HEK293 (cell line): ENCODE data around the gene ARHGAP24.

Experiments
- CTCF ChIP-seq: fragments of 450-650 bp; formaldehyde crosslinking; IDR thresholded peaks from 2 replicates; pipeline ENCODE4 v1.5.1; 2016; ENCODE audit warnings: missing biosample characterization, missing genetic modification characterization
- GLI4 ChIP-seq: fragments of 450-650 bp; formaldehyde crosslinking; IDR thresholded peaks from 2 replicates; pipeline ENCODE4 v1.5.1; 2016; ENCODE audit warnings: missing biosample characterization, missing genetic modification characterization
- ZNF146 ChIP-seq: fragments of 450-650 bp; formaldehyde crosslinking; IDR thresholded peaks from 2 replicates; pipeline ENCODE4 v1.5.1; 2016; ENCODE audit warnings: missing biosample characterization, missing genetic modification characterization
- ZNF155 ChIP-seq: fragments of 450-650 bp; formaldehyde crosslinking; IDR thresholded peaks from 2 replicates; pipeline ENCODE4 v1.5.1; 2016; ENCODE audit warnings: missing biosample characterization, missing genetic modification characterization
- ZNF362 ChIP-seq: fragments of 450-650 bp; formaldehyde crosslinking; IDR thresholded peaks from 2 replicates; pipeline ENCODE4 v1.5.1; 2016; ENCODE audit warnings: missing biosample characterization, missing genetic modification characterization
- ZNF449 ChIP-seq: fragments of 450-650 bp; formaldehyde crosslinking; IDR thresholded peaks from 2 replicates; pipeline ENCODE4 v1.5.1; 2017; ENCODE audit warnings: missing biosample characterization, mild to moderate bottlenecking, missing genetic modification characterization, moderate library complexity
- ZNF513 ChIP-seq: fragments of 450-650 bp; IDR thresholded peaks from 2 replicates; pipeline ENCODE4 v1.5.1; 2018; ENCODE audit warnings: missing biosample characterization, missing genetic modification characterization
- ZNF549 ChIP-seq: fragments of 450-650 bp; IDR thresholded peaks from 2 replicates; pipeline ENCODE4 v1.5.1; 2018; ENCODE audit warnings: missing biosample characterization, missing genetic modification characterization, mild to moderate bottlenecking, inconsistent platforms, moderate library complexity

GRCh38 chr4:85427123-85427522 lies 47.8 kb upstream of the ARHGAP24 start:
- no peak for TF ChIP-seq GLI4 (tag by site-specific recombination)
- no peak for TF ChIP-seq ZNF449 (tag by site-specific recombination)
- no peak for TF ChIP-seq ZNF146 (tag by site-specific recombination)
- no peak for TF ChIP-seq ZNF513 (tag by site-specific recombination)
- no peak for TF ChIP-seq ZNF155
- TF ChIP-seq CTCF (tag by site-specific recombination), result no peak
- no peak for TF ChIP-seq ZNF362
- TF ChIP-seq ZNF549, result no peak
